Measurements from ENCODE around the gene GRM1. TPM values are rescaled to one million over a fixed set of nuclear protein-coding genes. Genes with fewer than 3 reads are reported as not detected.

GRM1 gene
- total and polyA plus RNA-seq, 9 donors = 0.02 to 0.24 (median 0.10) TPM

GRCh38 chr6:146273490-146273889 is 244.6 kb downstream of the GRM1 start:
- intact Hi-C loops (cut with DNase I) = no loop called here
- H3K4me3 ChIP-seq = no peak overlapping the region
- TF ChIP-seq POLR2A (IDR thresholded peaks at IDR 0.05) (no peak), CTCF (IDR thresholded peaks at IDR 0.05) (no peak), EP300 (IDR thresholded peaks at IDR 0.05) (no peak)
- no peaks in the 10 kb centered on the region for H3K36me3 ChIP-seq
- no peak overlapping the region for H3K27ac ChIP-seq
- no peaks in the 10 kb centered on the region for H3K4me1 ChIP-seq (ENCODE audit: insufficient read depth)
- DNase-seq = no peak
- H3K27me3 ChIP-seq = no peaks in the 10 kb centered on the region
- no peaks in the 10 kb centered on the region for H3K9me3 ChIP-seq

- Histone ChIP-seq H3K36me3 (no peaks in the 10 kb centered on the region), H3K9me3 (no peaks in the 10 kb centered on the region), H3K4me3 (no peak overlapping the region), H3K27ac (no peak overlapping the region), H3K27me3 (no peaks in the 10 kb centered on the region), H3K4me1 (ENCODE audit: insufficient read depth) (no peaks in the 10 kb centered on the region)
- TF ChIP-seq CTCF (IDR thresholded peaks at IDR 0.05) = no peak
- TF ChIP-seq POLR2A (IDR thresholded peaks at IDR 0.05) = no peak
- TF ChIP-seq EP300 (IDR thresholded peaks at IDR 0.05) = no peak
- intact Hi-C loops (cut with DNase I) = no loop called here
- 63 to 70% (median 65%) methylated on average over 2 of the region's 2 CpGs for WGBS, 3 donors
- no peak for DNase-seq
Observed at GRCh38 chr6:146277142-146277541, 248.3 kb downstream of the GRM1 start.

- TF ChIP-seq POLR2A (IDR thresholded peaks at IDR 0.05) (no peak), EP300 (IDR thresholded peaks at IDR 0.05) (no peak), CTCF (IDR thresholded peaks at IDR 0.05) (no peak)
- no peaks in the 10 kb centered on the region for H3K27me3 ChIP-seq
- no peaks in the 10 kb centered on the region for H3K4me1 ChIP-seq (ENCODE audit: insufficient read depth)
- no peaks in the 10 kb centered on the region for H3K36me3 ChIP-seq
- intact Hi-C loops (cut with DNase I) = no loop called here
- no peak overlapping the region for H3K4me3 ChIP-seq
- H3K27ac ChIP-seq = no peak overlapping the region
- no peak for DNase-seq
- no peaks in the 10 kb centered on the region for H3K9me3 ChIP-seq
Observed at GRCh38 chr6:146281651-146282362, 252.9 kb downstream of the GRM1 start.

- 76 to 82% (median 81%) methylated on average over 2 of the region's 2 CpGs for WGBS, 3 donors
- Histone ChIP-seq H3K36me3 (no peaks in the 10 kb centered on the region), H3K9me3 (no peaks in the 10 kb centered on the region), H3K27ac (no peak overlapping the region), H3K4me1 (ENCODE audit: insufficient read depth) (no peaks in the 10 kb centered on the region), H3K4me3 (no peak overlapping the region), H3K27me3 (no peaks in the 10 kb centered on the region)
- TF ChIP-seq POLR2A (IDR thresholded peaks at IDR 0.05) (no peak), EP300 (IDR thresholded peaks at IDR 0.05) (no peak), CTCF (IDR thresholded peaks at IDR 0.05) (no peak)
- DNase-seq = no peak
- intact Hi-C loops (cut with DNase I) = no loop called here
Observed at GRCh38 chr6:146282837-146283236, 254.0 kb downstream of the GRM1 start.

All from ovary (tissue), 9 donors.